Endodermal cell (in vitro differentiated cells): ENCODE measurements around the gene ANKRD30BL. TPM values are rescaled to one million over a fixed set of nuclear protein-coding genes. Genes with fewer than 3 reads are reported as not detected.
"Not testable (repeated sequence)": the region's sequence is repeated elsewhere in the genome, so short reads cannot be mapped to it uniquely, and the experiment has no call there.

ENCODE experiments used
- DNase-seq: peaks from one replicate; pipeline ENCODE4 v3.0.0-alpha.2; 2017
- H3K27ac ChIP-seq: 2 replicates; pipeline ENCODE4 v1.5.1; 2013; ENCODE audit warnings: mild to moderate bottlenecking, low read depth, low read length, moderate library complexity
- H3K27me3 ChIP-seq: 2 replicates; pipeline ENCODE4 v1.6.1; 2013; ENCODE audit warnings: mild to moderate bottlenecking, low read length, moderate library complexity; ENCODE audit not compliant: insufficient read depth, control insufficient read depth, poor library complexity, severe bottlenecking
- H3K36me3 ChIP-seq: 2 replicates; pipeline ENCODE4 v1.7.0; 2013; ENCODE audit warnings: mild to moderate bottlenecking, low read length, moderate library complexity; ENCODE audit not compliant: control insufficient read depth, insufficient read depth
- H3K4me1 ChIP-seq: one replicate; pipeline ENCODE4 v1.7.0; 2013; ENCODE audit warnings: low read length; ENCODE audit not compliant: control insufficient read depth, insufficient read depth
- H3K4me3 ChIP-seq: 2 replicates; pipeline ENCODE4 v1.5.1; 2013; ENCODE audit warnings: mild to moderate bottlenecking, low read length, moderate library complexity
- H3K9ac ChIP-seq: 2 replicates; pipeline ENCODE4 v1.6.1; 2013; ENCODE audit warnings: mild to moderate bottlenecking, low read length, moderate library complexity; ENCODE audit not compliant: poor library complexity, severe bottlenecking; ENCODE audit errors: extremely low read depth
- H3K9me3 ChIP-seq: 2 replicates; pipeline ENCODE4 v1.6.1; 2013; ENCODE audit warnings: mild to moderate bottlenecking, low read length, moderate library complexity; ENCODE audit not compliant: control insufficient read depth
- H3K27ac Mint-ChIP-seq: 2 replicates; pipeline ENCODE4 v1.8.0; 2020; ENCODE audit warnings: mixed read lengths
- H3K27me3 Mint-ChIP-seq: 2 replicates; pipeline ENCODE4 v1.8.0; 2021; ENCODE audit warnings: mild to moderate bottlenecking, mixed read lengths; ENCODE audit not compliant: insufficient read depth
- H3K36me3 Mint-ChIP-seq: 2 replicates; pipeline ENCODE4 v1.8.0; 2020; ENCODE audit warnings: low read depth, mixed read lengths
- H3K4me1 Mint-ChIP-seq: 2 replicates; pipeline ENCODE4 v1.8.0; 2020; ENCODE audit warnings: mixed read lengths
- H3K4me3 Mint-ChIP-seq: 2 replicates; pipeline ENCODE4 v1.8.0; 2020; ENCODE audit warnings: mild to moderate bottlenecking, moderate library complexity, mixed read lengths
- H3K9me3 Mint-ChIP-seq: 2 replicates; pipeline ENCODE4 v1.8.0; 2020; ENCODE audit warnings: mild to moderate bottlenecking, mixed read lengths
- CTCF ChIP-seq: fragments of 200-600 bp; sonication (generic); conservative IDR thresholded peaks from 2 replicates; pipeline ENCODE4 v1.5.0; 2021; ENCODE audit warnings: antibody characterized with exemption, mild to moderate bottlenecking
- WGBS, 2 experiments: methylation state at CpG; one replicate each; pipeline versions ENCODE4 v1.1.5 to v1.1.7; 2013; ENCODE audit warnings: missing lambda C conversion rate in 2 of 2, mixed read lengths in 1 of 2; ENCODE audit not compliant: insufficient coverage in 1 of 2, insufficient read length in 1 of 2; 5-methylcytosine and 5-hydroxymethylcytosine counted together
- total RNA-seq, 2 donors: library from RNA; stranded (reverse); fragmentation: NEBNext Ultra II Directional in 1 of 2; extraction: Animal tissue kit (Norgen Biotek cat#: 25700) in 1 of 2; gene quantifications; 2 replicates in 1 of 2; 3 replicates in 1 of 2; pipeline ENCODE4 v1.2.1, GENCODE V29; 2021

Gene ANKRD30BL
- total RNA-seq, 2 donors from 2014 or later, result 0.73 TPM; not detected in 1

DNA sequence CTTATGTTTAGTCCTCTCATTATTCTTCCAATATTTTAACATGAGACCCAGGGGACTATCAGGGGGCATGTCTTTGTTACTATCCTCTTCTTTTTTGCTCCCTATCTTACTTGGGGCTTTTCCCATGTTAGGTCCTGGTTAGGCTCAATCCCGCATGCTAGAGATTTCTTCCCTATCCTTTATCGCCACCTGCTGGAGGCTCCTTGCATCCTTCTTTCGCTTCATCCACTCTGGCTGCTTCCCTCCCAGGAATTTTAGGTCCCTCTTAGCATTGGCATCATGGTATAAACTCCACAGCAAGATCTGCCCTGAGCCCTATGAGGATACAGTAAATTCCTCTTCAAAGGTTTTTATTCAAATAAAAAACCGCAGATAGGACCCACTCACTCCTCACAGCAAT lies 15.0 kb downstream of the ANKRD30BL start:
- H3K36me3 Mint-ChIP-seq, H3K27ac Mint-ChIP-seq, H3K4me1 ChIP-seq, H3K27me3 ChIP-seq, H3K4me3 ChIP-seq, H3K27ac ChIP-seq, H3K9me3 ChIP-seq, H3K36me3 ChIP-seq, H3K4me3 Mint-ChIP-seq, H3K9ac ChIP-seq, H3K9me3 Mint-ChIP-seq, H3K4me1 Mint-ChIP-seq, H3K27me3 Mint-ChIP-seq: not testable (repeated sequence)
- peak; percentile 79 for TF ChIP-seq CTCF
- 4 to 5% methylated on average over 3 of the region's 4 CpGs for WGBS, 2 experiments
- peak; percentile 88 for DNase-seq
